Smooth muscle cell (in vitro differentiated cells): ENCODE results near the gene TMEM220. TPM values are rescaled to one million over a fixed set of nuclear protein-coding genes. Genes with fewer than 3 reads are reported as not detected.

Experiments
- DNase-seq: peaks from one replicate; lab custom pipeline; 2025; ENCODE audit not compliant: unreplicated experiment; lab: John Stamatoyannopoulos, UW
- H2AFZ ChIP-seq: fragments of 200-600 bp; sonication (generic); 2 replicates; pipeline ENCODE4 v1.6.0; 2016; ENCODE audit warnings: antibody characterized with exemption, low read depth, mild to moderate bottlenecking
- H3F3A ChIP-seq: fragments of 200-600 bp; sonication (generic); 2 replicates; pipeline ENCODE4 v1.6.0; 2017; ENCODE audit warnings: antibody characterized with exemption, low read depth
- H3K27ac ChIP-seq: fragments of 200-600 bp; sonication (generic); 2 replicates; pipeline ENCODE4 v1.5.1; 2016; ENCODE audit warnings: low read depth, mild to moderate bottlenecking
- H3K27me3 ChIP-seq: fragments of 200-600 bp; sonication (generic); 2 replicates; pipeline ENCODE4 v1.6.1; 2016; ENCODE audit warnings: low read depth, mild to moderate bottlenecking
- H3K36me3 ChIP-seq: fragments of 200-600 bp; sonication (generic); 2 replicates; pipeline ENCODE4 v1.5.1; 2016; ENCODE audit warnings: low read depth
- H3K4me1 ChIP-seq: fragments of 200-600 bp; sonication (generic); 2 replicates; pipeline ENCODE4 v1.5.1; 2016; ENCODE audit warnings: low read depth
- H3K4me2 ChIP-seq: fragments of 200-600 bp; sonication (generic); 2 replicates; pipeline ENCODE4 v1.6.0; 2016; ENCODE audit warnings: mild to moderate bottlenecking
- H3K4me3 ChIP-seq: fragments of 200-600 bp; sonication (generic); 2 replicates; pipeline ENCODE4 v1.5.1; 2016; ENCODE audit warnings: mild to moderate bottlenecking
- H3K79me2 ChIP-seq: fragments of 200-600 bp; sonication (generic); 2 replicates; pipeline ENCODE4 v1.6.0; 2016; ENCODE audit warnings: low read depth, mild to moderate bottlenecking
- H3K9ac ChIP-seq: fragments of 200-600 bp; sonication (generic); 2 replicates; pipeline ENCODE4 v1.6.0; 2016; ENCODE audit warnings: low read depth
- H3K9me3 ChIP-seq: fragments of 200-600 bp; sonication (generic); replicated peaks from 2 replicates; pipeline ENCODE4 v1.5.1; 2016; ENCODE audit warnings: low read depth
- H4K20me1 ChIP-seq: fragments of 200-600 bp; sonication (generic); 2 replicates; pipeline ENCODE4 v1.6.0; 2016; ENCODE audit warnings: low read depth
- WGBS: methylation state at CpG from one replicate; pipeline ENCODE4 v1.1.7; 2016; ENCODE audit warnings: low lambda C conversion rate; 5-methylcytosine and 5-hydroxymethylcytosine counted together
- polyA plus RNA-seq: library from polyadenylated mRNA; unstranded; fragments of >200 nt; fragmentation: Nextera tagmentation; extraction: Ambion mirVana; gene quantifications from 2 replicates; pipeline ENCODE4 v1.2.1, GENCODE V29; 2016
- total RNA-seq: library from RNA; depleted of rRNA; stranded (reverse); fragments of >200 nt; gene quantifications from 2 replicates; pipeline ENCODE4 v1.2.3, GENCODE V29; 2014
- TF ChIP-seq, protein P1 (sequence below): fragments of 200-600 bp; sonication (generic); IDR thresholded peaks from 2 replicates; pipeline ENCODE4 v1.5.1; 2017; ENCODE audit warnings: borderline replicate concordance, mild to moderate bottlenecking, antibody characterized with exemption; ENCODE audit not compliant: insufficient read depth, poor library complexity, severe bottlenecking

TMEM220 gene
- total and polyA plus RNA-seq, 2 experiments from 2014 or later = 3.5 to 5.5 TPM

DNA sequence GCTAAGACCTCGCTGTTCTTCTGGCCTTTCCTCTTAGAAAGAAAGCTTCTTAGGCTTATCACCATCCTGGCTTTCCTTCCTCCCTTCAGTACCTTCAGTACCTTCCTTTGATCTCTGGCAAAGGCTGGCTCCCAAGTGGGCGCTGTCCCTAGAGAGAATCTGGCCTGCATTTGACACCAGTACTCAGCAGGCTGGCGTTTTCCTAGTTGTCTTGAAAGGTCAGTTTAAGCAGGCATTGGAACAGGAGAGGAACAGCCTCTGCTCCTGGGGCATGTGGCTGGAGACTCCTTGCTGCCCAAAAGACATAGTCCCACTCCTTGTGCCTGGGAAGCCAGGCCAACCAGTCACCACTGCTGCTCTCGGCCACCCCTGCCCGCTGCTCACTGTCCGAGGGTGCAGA is 40.0 kb upstream of the TMEM220 start:
- H3K36me3 ChIP-seq = no peaks in the 10 kb centered on the region
- no peak overlapping the region for H3K27ac ChIP-seq
- no peak for DNase-seq
- no peaks in the 10 kb centered on the region for H3F3A ChIP-seq
- no peak overlapping the region for H3K4me3 ChIP-seq
- TF ChIP-seq, protein P1, sequence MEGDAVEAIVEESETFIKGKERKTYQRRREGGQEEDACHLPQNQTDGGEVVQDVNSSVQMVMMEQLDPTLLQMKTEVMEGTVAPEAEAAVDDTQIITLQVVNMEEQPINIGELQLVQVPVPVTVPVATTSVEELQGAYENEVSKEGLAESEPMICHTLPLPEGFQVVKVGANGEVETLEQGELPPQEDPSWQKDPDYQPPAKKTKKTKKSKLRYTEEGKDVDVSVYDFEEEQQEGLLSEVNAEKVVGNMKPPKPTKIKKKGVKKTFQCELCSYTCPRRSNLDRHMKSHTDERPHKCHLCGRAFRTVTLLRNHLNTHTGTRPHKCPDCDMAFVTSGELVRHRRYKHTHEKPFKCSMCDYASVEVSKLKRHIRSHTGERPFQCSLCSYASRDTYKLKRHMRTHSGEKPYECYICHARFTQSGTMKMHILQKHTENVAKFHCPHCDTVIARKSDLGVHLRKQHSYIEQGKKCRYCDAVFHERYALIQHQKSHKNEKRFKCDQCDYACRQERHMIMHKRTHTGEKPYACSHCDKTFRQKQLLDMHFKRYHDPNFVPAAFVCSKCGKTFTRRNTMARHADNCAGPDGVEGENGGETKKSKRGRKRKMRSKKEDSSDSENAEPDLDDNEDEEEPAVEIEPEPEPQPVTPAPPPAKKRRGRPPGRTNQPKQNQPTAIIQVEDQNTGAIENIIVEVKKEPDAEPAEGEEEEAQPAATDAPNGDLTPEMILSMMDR = no peak
- H3K9me3 ChIP-seq = no peaks in the 10 kb centered on the region
- H3K9ac ChIP-seq = no peak overlapping the region
- H3K79me2 ChIP-seq = no peaks in the 10 kb centered on the region
- no peaks in the 10 kb centered on the region for H3K4me1 ChIP-seq
- WGBS = 94% methylated on average over 6 of the region's 6 CpGs
- H3K4me2 ChIP-seq = no peak overlapping the region
- H2AFZ ChIP-seq = no peak overlapping the region
- no peaks in the 10 kb centered on the region for H3K27me3 ChIP-seq
- H4K20me1 ChIP-seq = no peaks in the 10 kb centered on the region

DNA sequence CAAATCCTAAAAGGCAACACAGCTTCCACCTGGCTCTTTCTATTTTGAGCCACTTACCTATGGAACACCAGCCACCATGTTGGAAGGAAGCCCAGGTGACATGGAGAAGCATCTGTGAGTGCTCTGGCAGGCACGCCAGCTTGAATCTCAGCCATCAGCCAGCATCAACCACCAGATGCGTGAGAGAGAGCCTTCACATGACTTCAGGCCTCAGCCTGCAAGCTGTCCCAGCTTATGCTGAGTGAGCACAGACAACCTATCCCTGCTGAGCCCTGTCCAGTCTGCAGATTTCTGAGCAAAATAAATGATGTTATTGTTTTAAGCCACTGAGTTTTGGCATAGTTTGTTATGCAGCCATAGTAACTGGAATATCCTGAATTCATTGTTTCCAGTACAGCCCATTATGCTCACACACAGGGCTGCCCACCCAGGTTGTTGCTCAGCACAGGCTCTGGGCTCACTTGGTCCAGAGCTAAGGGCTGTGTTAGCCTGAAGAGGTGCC is 39.0 kb upstream of the TMEM220 start:
- Histone ChIP-seq H3K9me3 (no peaks in the 10 kb centered on the region), H4K20me1 (no peaks in the 10 kb centered on the region), H2AFZ (no peak overlapping the region), H3K36me3 (no peaks in the 10 kb centered on the region), H3K4me2 (no peak overlapping the region), H3K79me2 (no peaks in the 10 kb centered on the region), H3K9ac (no peak overlapping the region), H3K27ac (no peak overlapping the region), H3K4me3 (no peak overlapping the region), H3F3A (no peaks in the 10 kb centered on the region), H3K27me3 (no peaks in the 10 kb centered on the region), H3K4me1 (no peaks in the 10 kb centered on the region)
- 82% methylated on average over 2 of the region's 2 CpGs for WGBS
- TF ChIP-seq, protein P1 = no peak
- no peak for DNase-seq

DNA sequence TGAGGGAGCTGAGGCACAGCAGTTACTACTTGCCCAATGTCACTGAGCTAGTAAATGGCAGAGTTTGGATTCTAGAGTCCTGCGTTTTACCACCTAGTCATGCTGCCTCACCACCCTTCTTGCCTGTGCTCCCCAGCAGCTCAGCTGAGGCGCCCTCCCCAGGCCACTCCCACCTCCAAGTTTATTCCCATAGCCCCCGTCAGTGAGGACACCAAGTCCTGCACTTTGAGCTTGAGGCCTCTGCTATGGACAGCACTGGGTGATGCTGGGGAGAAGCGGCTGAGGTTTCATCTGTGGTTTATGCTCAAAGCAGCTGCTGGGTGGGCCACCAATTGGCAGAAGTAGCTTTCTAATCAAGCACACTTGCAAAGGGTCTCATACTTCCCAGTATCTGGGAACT is 37.4 kb upstream of the TMEM220 start:
- Histone ChIP-seq H4K20me1 (no peaks in the 10 kb centered on the region), H3K9ac (no peak overlapping the region), H3K4me1 (no peaks in the 10 kb centered on the region), H3K36me3 (no peaks in the 10 kb centered on the region), H3K27me3 (no peaks in the 10 kb centered on the region), H3K4me2 (no peak overlapping the region), H3K27ac (no peak overlapping the region), H2AFZ (no peak overlapping the region), H3K79me2 (no peaks in the 10 kb centered on the region), H3K4me3 (no peak overlapping the region), H3K9me3 (no peaks in the 10 kb centered on the region), H3F3A (no peaks in the 10 kb centered on the region)
- TF ChIP-seq, protein P1 = no peak
- DNase-seq = no peak
- 85% methylated on average over 4 of the region's 4 CpGs for whole genome bisulfite sequencing

DNA sequence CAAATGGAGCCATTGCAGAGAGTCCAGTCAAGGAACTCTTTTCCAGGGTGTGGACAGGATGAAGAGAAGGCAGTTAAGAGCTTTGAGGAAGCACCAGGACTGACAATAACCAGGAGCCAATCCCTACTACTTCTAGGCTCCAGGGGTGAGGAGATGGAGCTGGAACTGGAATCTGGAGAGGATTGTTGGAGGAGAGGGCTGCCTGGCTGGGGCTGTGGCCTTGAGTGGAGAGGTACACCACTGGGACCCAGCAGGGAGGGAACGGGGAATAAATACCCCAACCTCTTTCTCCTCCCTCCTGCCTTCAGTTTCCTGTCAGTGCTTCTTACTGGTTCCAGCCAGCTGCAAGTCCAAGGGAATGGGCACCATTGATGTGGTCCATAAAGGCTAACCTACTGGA is 32.2 kb upstream of the TMEM220 start:
- 92% methylated on average over 1 of the region's 1 CpG for WGBS
- Histone ChIP-seq H3K27me3 (no peaks in the 10 kb centered on the region), H3K9me3 (no peaks in the 10 kb centered on the region), H3K4me3 (no peak overlapping the region), H3K4me2 (no peak overlapping the region), H3K4me1 (no peaks in the 10 kb centered on the region), H3K27ac (no peak overlapping the region), H4K20me1 (no peaks in the 10 kb centered on the region), H3K9ac (no peak overlapping the region), H3F3A (no peaks in the 10 kb centered on the region), H3K79me2 (no peaks in the 10 kb centered on the region), H2AFZ (no peak overlapping the region), H3K36me3 (no peaks in the 10 kb centered on the region)
- DNase-seq = no peak
- TF ChIP-seq, protein P1 = no peak
